Pancreas (tissue), 10 donors: ENCODE data around the gene NEDD9. TPM values are rescaled to one million over a fixed set of nuclear protein-coding genes. Genes with fewer than 3 reads are reported as not detected.
A peak's percentile ranks its signal among the peaks of the same experiment; 100 is the strongest.

Experiments
- ATAC-seq, 4 donors: fragments of 200-7000 bp; cut with Tn5 transposase; one replicate each; pipeline versions ENCODE4 v1.8.0 to v1.9.1; 2020; ENCODE audit warnings: mild to moderate bottlenecking in 4 of 4, moderate library complexity in 4 of 4
- DNase-seq, 6 donors: peaks; one replicate each; pipeline ENCODE4 v3.0.0-alpha.2; 2020
- FAIRE-seq: peaks from 2 replicates; lab custom pipeline; 2012; peaks lifted over from hg19 to GRCh38; lab: Jason Lieb, UNC
- H3K27ac ChIP-seq, 4 donors: fragments of 200-600 bp; sonication (generic); 1 replicate in 3 of 4; 2 replicates in 1 of 4; pipeline versions ENCODE4 v1.5.0 to v1.8.0; 2020
- H3K27me3 ChIP-seq, 4 donors: fragments of 200-600 bp; one replicate each; pipeline ENCODE4 v1.8.0; 2021
- H3K36me3 ChIP-seq, 3 donors: fragments of 200-600 bp; sonication (generic) in 1 of 3; one replicate each; pipeline versions ENCODE4 v1.5.0 to v1.8.0; 2020 to 2021
- H3K4me1 ChIP-seq, 3 donors: fragments of 200-600 bp; one replicate each; pipeline ENCODE4 v1.8.0; 2021
- H3K4me3 ChIP-seq, 4 donors: fragments of 200-600 bp; sonication (generic) in 2 of 4; one replicate each; pipeline versions ENCODE4 v1.5.0 to v1.8.0; 2020 to 2021
- H3K9me3 ChIP-seq, 4 donors: fragments of 200-600 bp; one replicate each; pipeline ENCODE4 v1.8.0; 2021
- CTCF ChIP-seq, 4 donors: fragments of 200-600 bp; sonication (generic) in 3 of 4; IDR thresholded peaks; one replicate each; pipeline versions ENCODE4 v1.5.0 to v1.8.0; 2021; ENCODE audit warnings: antibody characterized with exemption in 4 of 4
- WGBS, 2 donors: extraction: QIAGEN DNeasy Blood & Tissue Kit; methylation state at CpG; one replicate each; pipeline ENCODE4 v1.1.7; 2013; 5-methylcytosine and 5-hydroxymethylcytosine counted together
- intact Hi-C, 3 donors: fragments of 100-400 bp; cut with DNase I; formaldehyde crosslinking; loops; one replicate each; pipeline versions ENCODE4 v1.11.1 to v1.14.2; 2022
- polyA plus RNA-seq, 2 donors: library from polyadenylated mRNA; stranded (reverse); fragments of 200-250 nt; gene quantifications; one replicate each; pipeline ENCODE4 v1.2.3, GENCODE V29; 2013
- total RNA-seq, 6 donors: library from RNA; stranded (reverse); fragmentation: NEBNext Ultra II Directional in 4 of 6; extraction: Animal tissue kit (Norgen Biotek cat#: 25700) in 4 of 6; gene quantifications; one replicate each; pipeline versions ENCODE4 v1.2.1 to v1.2.4, GENCODE V29; 2021 to 2023
- donor health status: healthy with polysubstance abuse.
- donor health status: DM: no; HTN: no; CAD: no; lungs with moderate emphysema.
- donor health status: DM: no; HTN: no; CAD: no.
- donor health status: control.
- donor health status: control.
- donor health status: Bipolar disorder and iron deficiency.
- donor health status: DM: yes; HTN: yes; CAD: no.
- donor health status: DM: no; HTN: no; CAD: no.
- donor health status: DM: no; HTN: no; CAD: no.
- donor health status: DM: yes; HTN: yes; CAD: no.

Gene NEDD9
- total and polyA plus RNA-seq, 8 donors: 4.8 to 13.2 (median 8.3) TPM

- FAIRE-seq (no peak), ATAC-seq (no peak), DNase-seq (no peak)
- Histone ChIP-seq H3K4me3 (no peak overlapping the region), H3K36me3 (no peaks in the 10 kb centered on the region), H3K4me1 (no peaks in the 10 kb centered on the region), H3K9me3 (no peaks in the 10 kb centered on the region), H3K27me3 (no peaks in the 10 kb centered on the region), H3K27ac (no peak overlapping the region)
- intact Hi-C loops: no loop called here
- no peak for TF ChIP-seq CTCF (IDR thresholded peaks at IDR 0.05)
- 82 to 97% methylated on average over 6 of the region's 6 CpGs for WGBS, 2 donors
Measured at GRCh38 chr6:11179088-11179418, 53.4 kb downstream of the NEDD9 start.

GRCh38 chr6:11177271-11177670, 55.2 kb downstream of the NEDD9 start:
- Histone ChIP-seq H3K4me1 (no peaks in the 10 kb centered on the region), H3K9me3 (no peaks in the 10 kb centered on the region), H3K36me3 (no peaks in the 10 kb centered on the region), H3K27me3 (no peaks in the 10 kb centered on the region), H3K4me3 (no peak overlapping the region), H3K27ac (no peak overlapping the region)
- FAIRE-seq (no peak), ATAC-seq (no peak), DNase-seq (no peak)
- TF ChIP-seq CTCF (IDR thresholded peaks at IDR 0.05): no peak
- 96 to 100% methylated on average over 1 of the region's 1 CpG for WGBS, 2 donors
- intact Hi-C loops: no loop called here

GRCh38 chr6:11174242-11174611, 58.2 kb downstream of the NEDD9 start:
- ATAC-seq (no peak), FAIRE-seq (no peak), DNase-seq (no peak)
- H3K36me3 ChIP-seq: no peaks in the 10 kb centered on the region
- H3K27me3 ChIP-seq: no peaks in the 10 kb centered on the region
- H3K4me3 ChIP-seq: no peak overlapping the region
- TF ChIP-seq CTCF (IDR thresholded peaks at IDR 0.05): no peak
- no peaks in the 10 kb centered on the region for H3K4me1 ChIP-seq
- no peak overlapping the region for H3K27ac ChIP-seq
- intact Hi-C loops: no loop called here
- no peaks in the 10 kb centered on the region for H3K9me3 ChIP-seq
- 92 to 93% methylated on average over 5 of the region's 5 CpGs for WGBS, 2 donors

GRCh38 chr6:11172501-11173327, 59.8 kb downstream of the NEDD9 start:
- Histone ChIP-seq H3K9me3 (no peaks in the 10 kb centered on the region), H3K27ac (no peak overlapping the region), H3K4me3 (no peak overlapping the region), H3K27me3 (no peaks in the 10 kb centered on the region), H3K36me3 (no peaks in the 10 kb centered on the region), H3K4me1 (no peaks in the 10 kb centered on the region)
- no peak for FAIRE-seq
- WGBS, 2 donors: 19 to 23% methylated on average over 17 of the region's 17 CpGs
- peak; percentile 55 to 88 (median 84) for ATAC-seq
- TF ChIP-seq CTCF (IDR thresholded peaks at IDR 0.05): peak; percentile 61 to 86 (median 74)
- DNase-seq: peak; percentile 32 to 90 (median 66)
- intact Hi-C loops: no loop called here

GRCh38 chr6:11171952-11172351, 60.5 kb downstream of the NEDD9 start:
- FAIRE-seq: no peak
- intact Hi-C loops: no loop called here

More at GRCh38 chr6:11171952-11172351, 60.5 kb downstream of the NEDD9 start:
- H3K4me3 ChIP-seq: no peak overlapping the region
- no peak for DNase-seq
- no peaks in the 10 kb centered on the region for H3K4me1 ChIP-seq
- no peak overlapping the region for H3K27ac ChIP-seq
- no peaks in the 10 kb centered on the region for H3K36me3 ChIP-seq
- 82 to 88% methylated on average over 13 of the region's 13 CpGs for WGBS, 2 donors
- no peak for TF ChIP-seq CTCF (IDR thresholded peaks at IDR 0.05)
- no peaks in the 10 kb centered on the region for H3K9me3 ChIP-seq
- H3K27me3 ChIP-seq: no peaks in the 10 kb centered on the region
- no peak for ATAC-seq
